Testis (tissue), 3 donors: ENCODE measurements around the gene RFPL2. TPM values are rescaled to one million over a fixed set of nuclear protein-coding genes. Genes with fewer than 3 reads are reported as not detected.

ENCODE experiments used
- DNase-seq: peaks from one replicate; pipeline ENCODE4 v3.0.0-alpha.2; 2019
- H3K27ac ChIP-seq, 2 donors: fragments of 200-600 bp; sonication (generic); one replicate each; pipeline ENCODE4 v1.5.1; 2019
- H3K27me3 ChIP-seq: fragments of 200-600 bp; sonication (generic); one replicate; pipeline ENCODE4 v1.5.1; 2019
- H3K36me3 ChIP-seq: fragments of 200-600 bp; sonication (generic); one replicate; pipeline ENCODE4 v1.5.1; 2017; ENCODE audit warnings: low read depth; ENCODE audit errors: missing control alignments
- H3K4me1 ChIP-seq: fragments of 200-600 bp; sonication (generic); one replicate; pipeline ENCODE4 v1.5.1; 2019
- H3K4me3 ChIP-seq, 2 donors: fragments of 200-600 bp; sonication (generic); one replicate each; pipeline ENCODE4 v1.5.1; 2017 to 2019
- H3K9me3 ChIP-seq: fragments of 200-600 bp; sonication (generic); one replicate; pipeline ENCODE4 v1.5.1; 2017
- CTCF ChIP-seq, 3 experiments: fragments of 450-650 bp in 2 of 3; fragments of 200-600 bp in 1 of 3; sonication (generic) in 1 of 3; IDR thresholded peaks; one replicate each; pipeline ENCODE4 v1.5.1; 2016 to 2019; ENCODE audit warnings: antibody characterized with exemption in 3 of 3, mild to moderate bottlenecking in 2 of 3, moderate library complexity in 1 of 3
- POLR2A ChIP-seq: fragments of 450-650 bp; IDR thresholded peaks from one replicate; pipeline ENCODE4 v1.6.1; 2017; ENCODE audit warnings: antibody characterized with exemption, mild to moderate bottlenecking, moderate library complexity
- WGBS, 2 donors: methylation state at CpG; one replicate each; pipeline ENCODE4 v1.1.5; 2018; 5-methylcytosine and 5-hydroxymethylcytosine counted together
- intact Hi-C: fragments of 100-400 bp; cut with DNase I; formaldehyde crosslinking; loops from one replicate; pipeline ENCODE4 v1.15.1; 2023; ENCODE audit warnings: low total_unique reads
- polyA plus RNA-seq: library from polyadenylated mRNA; stranded (reverse); fragments of 350-450 nt; fragmentation: Illumina TruSeq; extraction: RNeasy Lipid Tissue Mini Kit (QIAGEN cat#74804); gene quantifications from one replicate; pipeline ENCODE4 v1.2.3, GENCODE V29; 2014; ENCODE audit warnings: low read depth, low replicate concordance; ENCODE audit not compliant: insufficient read depth
- total RNA-seq, 2 donors: library from RNA; depleted of rRNA; stranded (reverse); fragments of >200 nt; gene quantifications; one replicate each; pipeline ENCODE4 v1.2.3, GENCODE V29; 2016

The RFPL2 gene
- total and polyA plus RNA-seq, 3 donors from 2014 or later = 0.34 TPM; not detected in 2

GRCh38 chr22:32245042-32245441 is 40.2 kb upstream of the RFPL2 start:
- WGBS, 2 donors = 71 to 72% methylated on average over 3 of the region's 3 CpGs
- H3K9me3 ChIP-seq = no peaks in the 10 kb centered on the region
- intact Hi-C loops = no loop called here
- no peaks in the 10 kb centered on the region for H3K27me3 ChIP-seq
- TF ChIP-seq CTCF (IDR thresholded peaks at IDR 0.05) (no peak), POLR2A (no peak)
- no peak for DNase-seq
- H3K4me1 ChIP-seq = no peaks in the 10 kb centered on the region
- no peak overlapping the region for H3K27ac ChIP-seq
- H3K36me3 ChIP-seq = no peaks in the 10 kb centered on the region
- no peak overlapping the region for H3K4me3 ChIP-seq

GRCh38 chr22:32244547-32244946 is 39.7 kb upstream of the RFPL2 start:
- Histone ChIP-seq H3K4me1 (no peaks in the 10 kb centered on the region), H3K36me3 (no peaks in the 10 kb centered on the region), H3K27me3 (no peaks in the 10 kb centered on the region), H3K27ac (no peak overlapping the region), H3K4me3 (no peak overlapping the region), H3K9me3 (no peaks in the 10 kb centered on the region)
- TF ChIP-seq POLR2A (no peak), CTCF (IDR thresholded peaks at IDR 0.05) (no peak)
- 96 to 98% methylated on average over 1 of the region's 1 CpG for WGBS, 2 donors
- intact Hi-C loops = no loop called here
- no peak for DNase-seq

- DNase-seq = no peak
- H3K4me1 ChIP-seq = no peaks in the 10 kb centered on the region
- H3K9me3 ChIP-seq = no peaks in the 10 kb centered on the region
- WGBS, 2 donors = 70 to 75% methylated on average over 2 of the region's 2 CpGs
- H3K27me3 ChIP-seq = no peaks in the 10 kb centered on the region
- H3K36me3 ChIP-seq = no peaks in the 10 kb centered on the region
- TF ChIP-seq CTCF (IDR thresholded peaks at IDR 0.05) (no peak), POLR2A (no peak)
- no peak overlapping the region for H3K27ac ChIP-seq
- intact Hi-C loops = no loop called here
- no peak overlapping the region for H3K4me3 ChIP-seq
Observed at GRCh38 chr22:32240461-32240860, 35.6 kb upstream of the RFPL2 start.

- Histone ChIP-seq H3K27me3 (no peaks in the 10 kb centered on the region), H3K9me3 (no peaks in the 10 kb centered on the region), H3K4me3 (no peak overlapping the region), H3K27ac (no peak overlapping the region), H3K36me3 (no peaks in the 10 kb centered on the region), H3K4me1 (no peaks in the 10 kb centered on the region)
- no peak for DNase-seq
- intact Hi-C loops = no loop called here
- 96 to 100% methylated on average over 1 of the region's 1 CpG for WGBS, 2 donors
- TF ChIP-seq POLR2A (no peak), CTCF (IDR thresholded peaks at IDR 0.05) (no peak)
Observed at GRCh38 chr22:32237906-32238305, 33.0 kb upstream of the RFPL2 start.

GRCh38 chr22:32236970-32237369 is 32.1 kb upstream of the RFPL2 start:
- H3K9me3 ChIP-seq = no peaks in the 10 kb centered on the region
- no peaks in the 10 kb centered on the region for H3K36me3 ChIP-seq
- intact Hi-C loops = no loop called here
- no peaks in the 10 kb centered on the region for H3K4me1 ChIP-seq
- TF ChIP-seq POLR2A = no peak
- no peak for TF ChIP-seq CTCF (IDR thresholded peaks at IDR 0.05)
- H3K27ac ChIP-seq = no peak overlapping the region
- no peaks in the 10 kb centered on the region for H3K27me3 ChIP-seq
- 71% methylated on average over 8 of the region's 8 CpGs for WGBS, 2 donors
- H3K4me3 ChIP-seq = no peak overlapping the region
- no peak for DNase-seq
